GM19099 (cell line): ENCODE measurements around the gene TLR3.

Experiments used
- POLR2A ChIP-seq: IDR thresholded peaks from 3 replicates; pipeline ENCODE4 v1.6.1; 2011; ENCODE audit warnings: low read depth; ENCODE audit not compliant: insufficient read length; ENCODE audit errors: extremely low read depth

The TLR3 gene

DNA sequence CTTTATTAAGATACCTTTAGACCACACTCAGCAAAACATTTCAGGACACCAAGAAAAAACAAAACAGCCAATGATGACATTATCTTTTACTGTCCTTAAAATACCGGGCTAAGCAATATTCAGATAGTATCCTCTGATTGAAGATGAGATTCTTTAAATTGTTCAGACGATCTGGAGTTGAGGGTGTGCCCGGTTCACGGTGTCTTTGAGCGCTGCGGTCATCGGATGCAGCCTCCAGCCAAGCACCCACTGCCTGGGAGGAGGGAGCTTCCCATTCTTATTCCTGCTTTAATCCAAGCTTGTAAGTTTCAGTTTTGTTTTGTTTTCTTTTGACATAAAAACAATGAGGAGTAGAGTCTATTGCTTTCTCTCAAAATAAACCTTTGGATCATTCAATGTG is 49.6 kb downstream of the TLR3 start:
- no peak for TF ChIP-seq POLR2A

DNA sequence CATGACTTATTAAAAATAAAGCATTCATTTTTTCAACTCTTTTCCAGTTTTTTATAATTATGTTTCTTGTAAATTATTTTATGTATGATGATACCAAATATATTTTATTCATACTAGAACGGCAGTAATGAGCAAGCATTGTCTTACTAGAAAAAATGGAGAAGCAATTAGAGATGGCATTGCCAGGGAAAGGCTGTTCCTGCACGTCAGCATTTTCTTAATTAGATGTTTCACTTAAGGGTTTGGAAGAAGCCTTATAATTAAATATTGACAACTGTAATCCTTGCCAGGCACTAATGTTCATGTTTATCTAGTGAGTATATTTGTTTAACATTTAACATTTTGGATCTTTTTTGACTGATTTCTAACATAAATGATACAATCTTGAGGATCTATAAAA is 52.1 kb downstream of the TLR3 start:
- no peak for TF ChIP-seq POLR2A

DNA sequence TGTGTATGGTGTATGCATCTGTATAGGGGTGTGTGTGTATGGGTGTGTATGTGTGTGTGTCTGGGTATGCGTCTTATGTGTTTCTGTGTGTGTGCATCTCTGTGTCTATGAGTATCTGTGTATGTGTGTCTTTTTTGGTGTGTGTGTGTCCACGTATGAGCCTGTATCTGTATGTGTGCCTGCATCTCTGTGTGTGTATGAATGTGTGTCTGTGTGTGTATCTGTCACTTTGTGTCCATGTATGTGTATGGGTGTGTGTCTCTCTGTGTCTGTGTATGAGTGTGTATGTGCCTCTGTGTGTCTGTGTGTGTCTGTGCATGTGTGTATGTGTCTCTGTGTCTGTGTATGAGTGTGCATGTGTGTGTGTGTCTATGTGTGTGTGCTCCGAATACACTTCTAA is 59.9 kb downstream of the TLR3 start:
- TF ChIP-seq POLR2A = no peak

DNA sequence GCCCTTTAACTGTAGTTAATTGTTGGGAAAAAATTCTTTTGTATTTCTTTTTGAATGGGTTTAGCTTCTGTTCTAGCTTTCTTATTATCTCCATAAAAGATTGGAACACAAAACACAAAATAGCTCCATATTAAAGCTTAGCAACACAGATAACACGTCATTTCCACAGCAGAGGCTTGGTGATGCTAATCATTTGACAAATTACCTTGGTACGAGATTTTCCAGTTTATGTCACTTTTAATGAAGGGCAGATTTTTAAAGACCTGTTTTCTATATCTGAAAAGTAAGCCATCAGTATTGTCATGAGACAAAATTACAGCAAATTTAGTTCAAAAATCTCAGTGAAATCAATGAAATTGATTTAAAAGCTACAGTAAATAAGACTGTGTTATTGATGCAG is 63.0 kb downstream of the TLR3 start:
- no peak for TF ChIP-seq POLR2A

GRCh38 chr4:186132577-186133242 is 63.8 kb downstream of the TLR3 start:
- no peak for TF ChIP-seq POLR2A

DNA sequence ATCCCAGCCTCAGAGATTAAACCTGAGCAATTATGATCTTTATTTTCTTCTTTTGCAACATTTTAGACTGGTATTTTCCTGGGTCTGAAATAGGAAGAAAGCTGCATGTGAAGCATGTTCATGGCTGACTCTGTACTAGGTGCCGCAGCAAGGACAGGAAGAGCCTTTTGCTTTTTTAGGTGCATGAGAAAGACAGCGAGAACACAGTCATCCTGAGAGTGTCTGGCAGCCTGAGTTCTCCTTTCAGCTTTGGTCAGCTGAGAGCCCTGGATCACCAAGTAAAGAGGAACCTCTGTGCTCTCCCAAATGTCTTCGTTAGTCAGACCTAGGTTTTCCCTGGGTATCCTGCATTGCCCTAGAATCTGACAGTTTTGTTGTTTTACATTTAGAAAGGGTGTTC is 65.3 kb downstream of the TLR3 start:
- TF ChIP-seq POLR2A = peak; percentile 22

DNA sequence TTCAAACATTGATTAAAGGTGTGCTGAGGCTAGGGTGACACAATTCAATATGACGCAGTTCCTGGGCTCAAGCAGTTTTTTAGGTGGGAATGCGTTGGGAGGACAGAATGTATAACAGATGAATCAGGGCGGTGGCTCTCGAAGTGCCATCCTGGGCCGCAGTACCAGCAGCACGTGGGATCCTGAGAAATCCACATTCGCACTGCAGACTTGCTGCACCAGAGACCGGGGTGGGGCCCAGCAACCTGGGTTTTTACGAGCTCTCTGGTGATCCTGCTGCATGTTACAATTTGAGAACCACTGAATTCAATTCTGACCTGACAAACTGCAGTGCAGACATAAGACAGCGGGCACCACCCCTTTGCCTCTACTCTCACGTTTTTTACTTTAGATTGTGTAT is 65.9 kb downstream of the TLR3 start:
- no peak for TF ChIP-seq POLR2A

DNA sequence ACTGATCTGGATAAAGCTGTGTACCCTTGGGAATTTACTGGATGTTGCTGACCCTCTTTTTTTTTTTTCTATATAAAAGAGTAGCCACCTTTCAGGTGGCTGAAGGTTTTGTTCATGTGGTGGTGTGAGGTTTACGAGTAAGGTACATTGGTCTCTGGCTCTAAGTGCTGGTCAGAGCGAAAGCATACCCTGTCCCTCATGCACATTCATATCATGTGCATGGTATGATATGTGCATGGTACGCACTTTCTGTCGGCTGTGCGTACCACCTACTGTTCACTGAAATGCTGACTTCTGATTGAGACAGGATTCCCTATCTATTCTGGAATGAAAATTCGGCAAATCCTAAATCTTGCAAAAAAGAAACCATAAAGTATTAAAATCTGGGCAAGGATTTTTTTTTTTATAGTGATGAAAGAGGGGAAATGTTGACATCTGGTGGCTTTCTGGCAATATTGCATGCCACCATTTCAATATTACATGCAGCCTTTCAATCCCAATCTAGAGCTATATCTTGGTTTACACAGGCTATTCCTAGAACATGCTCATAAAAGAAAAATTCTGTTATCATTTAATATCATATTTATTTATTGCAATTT is 68.3 kb downstream of the TLR3 start:
- TF ChIP-seq POLR2A = no peak
